Kidney (tissue), 14 donors: ENCODE results near the gene HHAT. TPM values are rescaled to one million over a fixed set of nuclear protein-coding genes. Genes with fewer than 3 reads are reported as not detected.

ENCODE experiments used
- DNase-seq, 5 donors: peaks; one replicate each; pipeline ENCODE4 v3.0.0-alpha.2; 2013 to 2020
- FAIRE-seq: peaks from 2 replicates; lab custom pipeline; 2012; peaks lifted over from hg19 to GRCh38; lab: Jason Lieb, UNC
- H3K27ac ChIP-seq, 2 donors: one replicate each; pipeline ENCODE4 v1.7.0; 2013; ENCODE audit warnings: low read depth in 2 of 2, low read length in 2 of 2, inconsistent platforms in 1 of 2
- H3K27me3 ChIP-seq: one replicate; pipeline ENCODE4 v1.7.1; 2013; ENCODE audit warnings: low read length, inconsistent platforms; ENCODE audit not compliant: control insufficient read depth, insufficient read depth
- H3K36me3 ChIP-seq, 3 donors: one replicate each; pipeline versions ENCODE4 v1.7.0 to v1.7.1; 2013; ENCODE audit warnings: low read length in 3 of 3, control low read depth in 1 of 3, inconsistent platforms in 1 of 3; ENCODE audit not compliant: insufficient read depth in 3 of 3, control insufficient read depth in 2 of 3
- H3K4me1 ChIP-seq, 3 donors: one replicate each; pipeline versions ENCODE4 v1.7.0 to v1.7.1; 2013; ENCODE audit warnings: low read length in 3 of 3, inconsistent platforms in 1 of 3, low read depth in 1 of 3; ENCODE audit not compliant: control insufficient read depth in 2 of 3, insufficient read depth in 2 of 3
- H3K4me3 ChIP-seq, 3 donors: one replicate each; pipeline versions ENCODE4 v1.7.0 to v1.8.1; 2013; ENCODE audit warnings: low read length in 3 of 3, control low read depth in 1 of 3, inconsistent platforms in 1 of 3
- H3K9ac ChIP-seq, 3 donors: one replicate each; pipeline versions ENCODE4 v1.7.0 to v1.7.1; 2013; ENCODE audit warnings: low read length in 3 of 3, control low read depth in 1 of 3, inconsistent platforms in 1 of 3
- H3K9me3 ChIP-seq, 3 donors: one replicate each; pipeline versions ENCODE4 v1.7.0 to v1.7.1; 2013; ENCODE audit warnings: low read length in 3 of 3, control low read depth in 1 of 3, inconsistent platforms in 1 of 3; ENCODE audit not compliant: control insufficient read depth in 2 of 3, insufficient read depth in 1 of 3
- CTCF ChIP-seq: IDR thresholded peaks from 3 replicates; pipeline ENCODE4 v1.5.1; 2012; ENCODE audit warnings: mild to moderate bottlenecking, moderate library complexity, borderline replicate concordance; ENCODE audit not compliant: insufficient read depth; ENCODE audit errors: extremely low read depth
- intact Hi-C: fragments of 100-400 bp; cut with DNase I; formaldehyde crosslinking; loops from one replicate; pipeline ENCODE4 v1.11.1; 2022
- polyA plus RNA-seq: library from polyadenylated mRNA; stranded (reverse); fragments of 350-450 nt; fragmentation: Illumina TruSeq; extraction: RNeasy Lipid Tissue Mini Kit (QIAGEN cat#74804); gene quantifications from one replicate; pipeline ENCODE4 v1.2.3, GENCODE V29; 2014; ENCODE audit warnings: low read depth, low replicate concordance; ENCODE audit not compliant: insufficient read depth
- total RNA-seq: library from RNA; stranded (reverse); fragmentation: NEBNext Ultra II Directional; extraction: Animal tissue kit (Norgen Biotek cat#: 25700); gene quantifications from one replicate; pipeline ENCODE4 v1.2.1, GENCODE V29; 2021
- donor health status: control.
- donor health status: control.
- donor health status: control.
- donor health status: control.
- donor health status: control.
- donor health status: DM: yes; HTN: yes; CAD: no.
- donor health status: Normal renal cell carcinoma (clear cell type).

Gene HHAT
- total and polyA plus RNA-seq, 2 donors from 2014 or later = 5.5 to 9.7 TPM

GRCh38 chr1:210362526-210362925 lies 33.8 kb downstream of the HHAT start:
- no peak for TF ChIP-seq CTCF
- intact Hi-C loops = no loop called here
- Histone ChIP-seq H3K27me3 (no peaks in the 10 kb centered on the region), H3K4me1 (no peaks in the 10 kb centered on the region), H3K9ac (no peak overlapping the region), H3K27ac (no peak overlapping the region), H3K9me3 (no peaks in the 10 kb centered on the region), H3K36me3 (no peaks in the 10 kb centered on the region), H3K4me3 (no peak overlapping the region)
- DNase-seq = peak in 1 of 5 donors; percentile 41
- FAIRE-seq = no peak

GRCh38 chr1:210363119-210363518 lies 34.4 kb downstream of the HHAT start:
- H3K27ac ChIP-seq = no peak overlapping the region

GRCh38 chr1:210364479-210364878 lies 35.8 kb downstream of the HHAT start:
- Histone ChIP-seq H3K27me3 (no peaks in the 10 kb centered on the region), H3K27ac (no peak overlapping the region)

More at GRCh38 chr1:210363119-210363518, 34.4 kb downstream of the HHAT start:
- intact Hi-C loops = no loop called here
- Histone ChIP-seq H3K4me3 (no peak overlapping the region), H3K4me1 (no peaks in the 10 kb centered on the region), H3K27me3 (no peaks in the 10 kb centered on the region), H3K36me3 (no peaks in the 10 kb centered on the region), H3K9me3 (no peaks in the 10 kb centered on the region), H3K9ac (no peak overlapping the region)
- no peak for TF ChIP-seq CTCF
- FAIRE-seq (no peak), DNase-seq (no peak)

More at GRCh38 chr1:210364479-210364878, 35.8 kb downstream of the HHAT start:
- Histone ChIP-seq H3K4me3 (no peak overlapping the region), H3K9me3 (no peaks in the 10 kb centered on the region), H3K36me3 (no peaks in the 10 kb centered on the region), H3K9ac (no peak overlapping the region), H3K4me1 (no peaks in the 10 kb centered on the region)
- intact Hi-C loops = no loop called here
- DNase-seq (peak in 4 of 5 donors; percentile 43 to 66 (median 49)), FAIRE-seq (no peak)
- no peak for TF ChIP-seq CTCF
